Sigmoid colon (tissue), 4 donors: ENCODE results near the gene MXD3.

Experiments
- CTCF ChIP-seq, 4 experiments: fragments of 450-650 bp in 3 of 4; fragments of 200-600 bp in 1 of 4; IDR thresholded peaks; one replicate each; pipeline ENCODE4 v1.5.1; 2016 to 2019; ENCODE audit warnings: antibody characterized with exemption in 4 of 4, mild to moderate bottlenecking in 3 of 4, moderate library complexity in 2 of 4
- EP300 ChIP-seq, 4 donors: sonication (generic); formaldehyde crosslinking; IDR thresholded peaks; one replicate each; pipeline ENCODE4 v1.6.1; 2017; ENCODE audit warnings: antibody characterized with exemption in 4 of 4
- POLR2A ChIP-seq, 2 donors: fragments of 450-650 bp; IDR thresholded peaks; one replicate each; pipeline ENCODE4 v1.6.1; 2016; ENCODE audit warnings: antibody characterized with exemption in 2 of 2, mild to moderate bottlenecking in 2 of 2, moderate library complexity in 2 of 2
- POLR2AphosphoS5 ChIP-seq, 4 donors: sonication (generic); formaldehyde crosslinking; IDR thresholded peaks; one replicate each; pipeline ENCODE4 v1.6.1; 2017; ENCODE audit warnings: antibody characterized with exemption in 4 of 4

DNA sequence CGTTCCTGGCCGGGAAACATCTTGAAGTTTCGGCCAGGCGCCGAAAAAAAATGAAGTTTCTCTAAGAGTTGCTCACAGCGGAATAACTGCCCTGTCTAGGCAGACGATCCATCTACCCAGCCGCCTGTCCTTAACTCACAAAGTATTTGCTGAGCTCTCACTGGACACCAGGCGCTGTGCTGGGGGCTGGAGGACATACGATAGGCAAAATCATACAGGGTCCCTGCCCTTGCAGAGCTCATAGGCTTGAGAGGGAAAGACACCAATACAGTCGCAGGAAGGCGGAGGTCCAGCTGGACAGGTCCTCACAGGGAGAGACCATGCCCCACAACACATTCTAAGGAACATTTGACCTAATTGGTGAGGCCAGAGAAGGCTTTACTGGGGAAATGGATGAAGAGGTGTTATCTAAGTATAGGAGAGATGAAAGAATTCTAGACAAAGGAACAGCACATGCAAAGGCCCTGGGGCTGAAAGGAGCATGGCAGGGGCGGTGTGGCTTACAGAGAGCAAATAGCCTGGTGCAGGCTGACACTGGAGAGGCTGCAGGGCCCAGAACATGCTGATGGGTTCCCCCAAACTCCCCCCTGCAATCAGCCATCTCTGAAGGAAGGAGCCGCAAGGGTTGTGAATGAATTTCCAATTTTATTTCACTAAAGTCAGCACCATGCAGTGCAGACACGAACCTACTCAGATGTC lies 2.0 kb upstream of the MXD3 start:
- TF ChIP-seq CTCF (IDR thresholded peaks at IDR 0.05) (no peak), POLR2AphosphoS5 (IDR thresholded peaks at IDR 0.05) (no peak), POLR2A (IDR thresholded peaks at IDR 0.05) (no peak), EP300 (IDR thresholded peaks at IDR 0.05) (no peak)
